NOMO-1 treated with DMSO at 0.1 percent for 48 hours (cell line): Measurements from ENCODE around the gene EIF4E1B.

Experiments
- DNase-seq: peaks from one replicate; lab custom pipeline; 2025; ENCODE audit not compliant: unreplicated experiment; lab: John Stamatoyannopoulos, UW

Gene EIF4E1B

GRCh38 chr5:176625966-176626875 lies 4.3 kb upstream of the EIF4E1B start:
- DNase-seq = no peak

GRCh38 chr5:176626876-176627236 lies 3.6 kb upstream of the EIF4E1B start:
- DNase-seq = no peak

- DNase-seq = no peak
Observed at GRCh38 chr5:176627582-176627981, 2.9 kb upstream of the EIF4E1B start.

GRCh38 chr5:176628406-176629228 lies 1.9 kb upstream of the EIF4E1B start:
- no peak for DNase-seq

- no peak for DNase-seq
Observed at GRCh38 chr5:176629317-176629852, 1.1 kb upstream of the EIF4E1B start.

GRCh38 chr5:176630681-176631222 lies 277 bp downstream of the EIF4E1B start:
- DNase-seq = no peak

GRCh38 chr5:176631383-176632200 lies 1.1 kb downstream of the EIF4E1B start:
- no peak for DNase-seq

GRCh38 chr5:176632745-176633144 lies 2.3 kb downstream of the EIF4E1B start:
- no peak for DNase-seq

GRCh38 chr5:176633598-176633997 lies 3.1 kb downstream of the EIF4E1B start:
- no peak for DNase-seq

- no peak for DNase-seq
Observed at GRCh38 chr5:176636426-176636825, 6.0 kb downstream of the EIF4E1B start.

- no peak for DNase-seq
Observed at GRCh38 chr5:176637556-176637955, 7.1 kb downstream of the EIF4E1B start.

GRCh38 chr5:176638437-176638836 lies 8.0 kb downstream of the EIF4E1B start:
- no peak for DNase-seq

- DNase-seq = no peak
Observed at GRCh38 chr5:176639208-176639607, 8.7 kb downstream of the EIF4E1B start.

- no peak for DNase-seq
Observed at GRCh38 chr5:176639981-176640380, 9.5 kb downstream of the EIF4E1B start.

- no peak for DNase-seq
Observed at GRCh38 chr5:176640616-176641015, 10.1 kb downstream of the EIF4E1B start.

GRCh38 chr5:176642675-176643490 lies 12.4 kb downstream of the EIF4E1B start:
- DNase-seq = no peak

- no peak for DNase-seq
Observed at GRCh38 chr5:176643491-176644219, 13.2 kb downstream of the EIF4E1B start.

GRCh38 chr5:176644294-176644693 lies 13.8 kb downstream of the EIF4E1B start:
- DNase-seq = no peak
